GM10248 (cell line): ENCODE measurements around the gene NOP14.
"Not testable (repeated sequence)": the region's sequence is repeated elsewhere in the genome, so short reads cannot be mapped to it uniquely, and the experiment has no call there.

Experiments used
- CTCF ChIA-PET: fragments of 300-600 bp; sonication (Branson Sonifier 250); formaldehyde crosslinking; extraction: SDS; loops from one replicate; lab custom pipeline; 2021; ENCODE audit warnings: antibody characterized with exemption; lab: Yijun Ruan, JAX
- POLR2A ChIA-PET: fragments of 350-650 bp; sonication (Branson Sonifier 250); formaldehyde crosslinking; extraction: SDS; loops from one replicate; lab custom pipeline; 2020; ENCODE audit warnings: antibody characterized with exemption; lab: Yijun Ruan, JAX
- DNase-seq: peaks from one replicate; pipeline ENCODE4 v3.0.0; 2012; ENCODE audit errors: extremely low spot score
- TF ChIP-seq, protein P1 (sequence below): IDR thresholded peaks from 2 replicates; pipeline ENCODE4 v1.5.1; 2012; ENCODE audit warnings: mild to moderate bottlenecking, low read depth; ENCODE audit errors: extremely low read depth, missing control alignments, control extremely low read depth

Gene NOP14

DNA sequence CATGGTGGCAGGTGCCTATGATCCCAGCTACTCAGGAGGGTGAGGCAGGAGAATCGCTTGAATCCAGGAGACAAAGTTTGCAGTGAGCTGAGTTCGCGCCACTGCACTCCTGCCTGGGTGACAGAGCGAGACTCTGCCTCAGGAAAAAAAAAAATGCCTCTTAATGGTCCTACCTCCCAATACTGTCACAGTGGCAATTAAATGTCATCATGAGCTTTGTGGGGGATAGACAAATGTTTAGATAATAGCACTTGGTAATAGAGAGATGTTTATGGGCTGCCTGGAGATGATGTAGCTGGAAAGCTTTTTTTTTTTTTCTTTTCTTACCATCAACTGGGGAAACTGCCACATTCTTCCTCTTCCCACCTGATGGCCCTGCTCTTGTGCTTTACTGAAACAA, 33.2 kb upstream of the NOP14 start:
- TF ChIP-seq, protein P1, sequence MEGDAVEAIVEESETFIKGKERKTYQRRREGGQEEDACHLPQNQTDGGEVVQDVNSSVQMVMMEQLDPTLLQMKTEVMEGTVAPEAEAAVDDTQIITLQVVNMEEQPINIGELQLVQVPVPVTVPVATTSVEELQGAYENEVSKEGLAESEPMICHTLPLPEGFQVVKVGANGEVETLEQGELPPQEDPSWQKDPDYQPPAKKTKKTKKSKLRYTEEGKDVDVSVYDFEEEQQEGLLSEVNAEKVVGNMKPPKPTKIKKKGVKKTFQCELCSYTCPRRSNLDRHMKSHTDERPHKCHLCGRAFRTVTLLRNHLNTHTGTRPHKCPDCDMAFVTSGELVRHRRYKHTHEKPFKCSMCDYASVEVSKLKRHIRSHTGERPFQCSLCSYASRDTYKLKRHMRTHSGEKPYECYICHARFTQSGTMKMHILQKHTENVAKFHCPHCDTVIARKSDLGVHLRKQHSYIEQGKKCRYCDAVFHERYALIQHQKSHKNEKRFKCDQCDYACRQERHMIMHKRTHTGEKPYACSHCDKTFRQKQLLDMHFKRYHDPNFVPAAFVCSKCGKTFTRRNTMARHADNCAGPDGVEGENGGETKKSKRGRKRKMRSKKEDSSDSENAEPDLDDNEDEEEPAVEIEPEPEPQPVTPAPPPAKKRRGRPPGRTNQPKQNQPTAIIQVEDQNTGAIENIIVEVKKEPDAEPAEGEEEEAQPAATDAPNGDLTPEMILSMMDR: no peak
- no peak for DNase-seq
- ChIA-PET CTCF (interaction anchor here (0.9 to 10.5 kb wide), 3 partner anchors 14 to 40 kb away, joined by 3 to 95 read pairs (median 6); no protein-coding TSS in a partner anchor), POLR2A (no interaction called here)

DNA sequence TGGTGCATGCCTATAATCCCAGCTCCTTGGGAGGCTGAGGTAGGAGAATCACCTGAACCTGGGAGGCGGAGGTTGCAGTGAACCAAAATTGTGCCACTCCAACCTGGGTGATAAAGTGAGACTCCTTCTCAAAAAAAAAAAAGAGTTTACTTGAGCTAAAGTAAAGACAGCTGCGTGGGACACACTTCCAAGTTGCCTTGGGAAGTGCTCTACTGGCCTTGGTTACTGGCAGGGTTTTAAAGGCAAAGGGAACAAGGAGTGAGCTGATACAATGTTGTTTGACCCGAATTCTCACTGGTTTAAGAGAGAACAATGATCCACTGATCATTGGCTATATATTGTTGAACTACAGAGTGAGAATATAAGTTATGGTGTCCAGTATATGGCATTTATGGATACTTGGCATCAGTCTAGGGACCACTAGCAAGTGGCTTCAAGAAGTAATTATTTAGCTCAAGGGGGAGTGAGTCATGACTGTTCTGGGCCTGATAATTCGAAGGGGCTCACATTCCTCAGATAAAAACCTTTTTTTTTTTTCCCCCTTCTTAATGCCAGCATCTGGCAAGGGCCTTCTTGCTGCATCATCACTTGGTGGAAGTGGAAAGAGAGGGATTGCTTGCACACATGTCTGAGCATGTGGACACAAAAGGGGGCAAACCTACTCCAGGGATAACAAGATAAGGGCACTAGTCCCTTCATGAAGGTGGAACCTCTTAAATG, 32.5 kb upstream of the NOP14 start:
- TF ChIP-seq, protein P1: no peak
- ChIA-PET CTCF (interaction anchor here (1.4 to 10.5 kb wide), 3 partner anchors 12 to 16 kb away, joined by 5 to 95 read pairs (median 6); no protein-coding TSS in a partner anchor), POLR2A (no interaction called here)
- no peak for DNase-seq

GRCh38 chr4:2994917-2995316, 31.7 kb upstream of the NOP14 start:
- ChIA-PET CTCF (interaction anchor here (1.4 to 10.5 kb wide), 3 partner anchors 13 to 16 kb away, joined by 5 to 95 read pairs (median 6); no protein-coding TSS in a partner anchor), POLR2A (no interaction called here)
- TF ChIP-seq, protein P1: no peak
- no peak for DNase-seq

DNA sequence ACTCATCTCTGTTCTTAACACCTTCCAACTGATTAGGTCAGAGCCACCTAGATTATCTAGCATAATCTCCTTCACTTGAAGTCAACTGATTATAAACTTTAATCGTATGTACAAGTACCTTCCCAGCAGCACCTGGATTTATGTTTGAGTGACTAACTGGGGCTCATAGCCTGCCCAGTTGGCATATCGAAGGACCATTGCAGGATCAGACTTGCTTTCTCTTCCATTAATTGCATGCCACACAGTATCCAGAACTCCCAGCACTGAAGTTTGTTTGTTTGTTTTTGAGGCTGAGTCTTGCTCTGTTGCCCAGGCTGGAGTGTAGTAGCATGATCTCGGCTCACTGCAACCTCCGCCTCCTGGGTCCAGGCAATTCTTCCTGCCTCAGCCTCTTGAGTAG, 28.0 kb upstream of the NOP14 start:
- no peak for DNase-seq
- ChIA-PET POLR2A (no interaction called here), CTCF (interaction anchor here (1.1 to 10.5 kb wide), 4 partner anchors 11 to 48 kb away, joined by 3 to 95 read pairs (median 5); no protein-coding TSS in a partner anchor)
- TF ChIP-seq, protein P1: no peak

DNA sequence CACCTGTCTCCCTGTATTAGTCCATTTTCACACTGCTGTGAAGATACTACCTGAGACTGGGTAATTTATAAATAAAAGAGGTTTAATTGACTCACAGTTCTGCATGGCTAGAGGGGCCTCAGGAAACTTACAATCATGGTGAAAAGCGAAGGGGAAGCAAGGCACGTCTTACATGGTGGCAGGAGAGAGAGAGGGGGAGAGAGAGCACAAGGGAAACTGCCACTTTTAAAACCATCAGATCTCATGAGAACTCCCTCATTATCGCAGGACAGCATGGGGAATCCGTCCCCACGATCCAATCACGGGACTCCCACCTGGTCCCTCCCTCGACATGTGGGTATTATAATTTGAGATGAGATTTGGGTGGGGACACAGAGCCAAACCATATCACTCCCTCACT, 20.5 kb upstream of the NOP14 start:
- DNase-seq, POLR2A ChIA-PET: not testable (repeated sequence)
- CTCF ChIA-PET: interaction anchor here (1.1 to 8.6 kb wide), 2 partner anchors 11 to 54 kb away, joined by 3 to 95 read pairs; no protein-coding TSS in a partner anchor

GRCh38 chr4:2982012-2982411, 18.8 kb upstream of the NOP14 start:
- ChIA-PET POLR2A (no interaction called here), CTCF (interaction anchor here (1.2 to 8.6 kb wide), 2 partner anchors 9 to 13 kb away, joined by 3 to 95 read pairs; no protein-coding TSS in a partner anchor)
- no peak for DNase-seq
- TF ChIP-seq, protein P1: no peak
